Measurements from ENCODE around the gene CUTA.
A peak's percentile ranks its signal among the peaks of the same experiment; 100 is the strongest.
"Not testable (repeated sequence)": the region's sequence is repeated elsewhere in the genome, so short reads cannot be mapped to it uniquely, and the experiment has no call there.

The CUTA gene

DNA sequence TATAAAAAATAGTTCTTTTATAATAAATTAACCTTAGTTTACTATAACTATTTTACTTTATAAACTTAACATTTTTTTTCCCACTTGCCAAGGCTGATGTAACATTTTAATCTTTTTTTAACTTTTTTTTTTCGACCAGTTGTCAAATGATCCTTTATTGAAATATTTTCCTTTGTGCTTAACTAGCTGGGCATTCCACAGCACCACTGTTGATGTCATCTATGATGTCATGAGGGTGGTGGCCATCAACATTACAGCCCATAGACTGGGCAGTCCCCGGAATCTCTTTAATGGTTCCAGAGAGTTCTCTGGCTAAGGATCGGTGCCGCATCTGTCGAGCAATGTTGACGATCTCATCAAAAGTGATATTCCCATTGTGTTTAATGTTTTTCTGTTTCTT, 18.0 kb downstream of the CUTA start:
- not testable (repeated sequence) for DNase-seq

DNA sequence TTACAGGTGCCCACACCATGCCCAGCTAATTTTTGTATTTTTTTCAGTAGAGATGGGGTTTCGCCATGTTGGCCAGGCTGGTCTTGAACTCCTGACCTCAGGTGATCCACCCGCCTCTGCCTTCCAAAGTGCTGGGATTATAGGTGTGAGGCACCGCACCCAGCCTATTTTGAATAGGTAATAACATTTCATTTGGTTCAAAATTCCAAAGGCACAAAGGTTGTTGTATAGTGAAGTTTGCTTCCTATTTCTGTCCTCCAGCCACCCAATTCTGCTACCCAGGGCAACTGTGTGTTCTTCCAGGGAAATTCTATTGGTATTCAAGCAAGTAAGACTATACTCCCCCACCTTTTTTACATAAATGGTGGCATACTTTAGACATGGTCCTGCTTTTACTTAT, 19.3 kb downstream of the CUTA start:
- DNase-seq: not testable (repeated sequence)

DNA sequence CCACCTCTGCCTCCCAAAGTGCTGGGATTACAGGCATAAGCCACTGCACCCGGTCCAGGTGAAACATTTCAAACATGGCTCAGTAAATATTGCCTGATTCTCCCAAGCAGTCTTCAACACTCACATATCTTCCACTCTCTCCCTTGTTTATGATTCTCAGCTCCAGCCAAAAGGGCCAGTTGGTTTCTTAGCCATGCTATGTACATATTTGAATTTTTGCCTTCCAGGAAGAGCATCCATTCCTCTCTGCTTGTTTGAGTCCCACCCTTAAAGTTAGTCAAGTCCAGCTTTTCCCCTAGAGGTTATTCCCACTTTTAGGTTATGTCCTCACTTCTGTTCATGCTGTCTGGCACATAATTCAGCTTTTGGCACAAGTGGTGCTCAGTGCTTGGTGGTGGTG, 20.4 kb downstream of the CUTA start:
- no peak for DNase-seq

DNA sequence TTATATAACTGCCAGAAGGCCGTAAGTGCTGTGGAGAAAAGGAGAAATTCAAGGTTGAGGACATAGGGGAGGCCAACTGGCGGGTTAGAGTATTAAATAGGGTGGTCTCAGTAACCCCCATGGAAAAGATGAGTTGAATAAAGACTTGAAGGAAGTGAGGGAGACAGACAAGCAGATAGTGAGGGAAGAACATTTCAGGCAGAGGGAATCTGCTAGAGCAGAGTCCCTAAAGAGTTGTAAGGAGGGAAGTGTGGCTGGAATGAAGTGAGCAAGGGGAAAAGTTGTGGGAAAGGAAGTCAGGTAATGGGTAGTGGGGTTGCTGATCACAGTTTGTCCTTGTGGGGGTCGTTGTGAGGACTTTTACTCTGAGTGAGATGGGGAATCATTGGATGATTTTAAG, 24.9 kb downstream of the CUTA start:
- DNase-seq: no peak

DNA sequence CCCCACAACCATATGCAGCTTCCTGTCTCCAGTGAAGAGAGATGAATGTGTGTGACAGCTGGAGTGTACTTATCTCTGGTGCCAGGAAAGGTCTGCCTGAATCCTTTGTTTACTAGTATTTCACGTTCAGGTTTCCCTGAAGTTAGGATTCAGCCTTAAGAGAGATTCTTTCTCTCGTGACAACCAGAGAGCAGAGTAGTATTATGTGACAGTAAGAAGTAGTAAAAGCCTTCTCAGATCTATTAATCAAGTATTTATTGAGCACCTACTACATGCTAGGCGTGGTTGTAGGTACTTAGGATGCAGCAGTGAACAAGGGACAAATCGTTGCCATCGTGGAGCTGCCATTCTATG, 25.3 kb downstream of the CUTA start:
- peak; percentile 9 for DNase-seq

DNA sequence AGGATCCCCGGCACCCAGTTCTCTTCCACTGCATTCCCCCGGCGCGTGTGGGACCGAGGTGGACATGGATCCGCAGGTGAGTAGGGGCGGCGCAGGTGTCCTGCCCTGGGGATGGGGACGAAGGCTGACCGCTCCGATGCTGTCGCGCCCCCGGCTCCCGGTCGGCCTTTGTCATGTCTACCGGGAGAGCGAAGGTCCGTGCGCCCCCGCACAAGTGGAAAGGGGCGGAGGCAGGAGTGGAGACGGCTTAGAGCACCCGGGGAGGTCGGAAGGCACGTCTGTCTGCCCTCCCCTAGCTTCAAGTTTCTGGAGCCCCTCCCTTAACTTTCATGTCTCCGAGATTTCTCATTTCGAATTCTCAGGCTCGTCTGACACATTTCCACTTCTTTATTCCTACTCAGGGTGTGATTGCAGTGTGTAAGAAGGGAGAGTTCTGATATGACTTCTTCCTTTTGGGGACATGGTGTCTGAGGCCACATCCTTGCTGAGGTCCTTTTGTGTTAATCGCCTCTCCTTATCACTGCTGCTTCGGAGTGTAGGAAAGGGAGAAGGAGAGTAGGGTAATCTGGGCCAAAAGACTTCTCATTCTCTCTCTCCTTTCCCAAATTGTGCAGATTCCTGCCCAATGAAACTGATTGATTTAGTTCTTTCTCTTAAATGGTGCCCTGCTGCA, 25.8 kb downstream of the CUTA start:
- no peak for DNase-seq

DNA sequence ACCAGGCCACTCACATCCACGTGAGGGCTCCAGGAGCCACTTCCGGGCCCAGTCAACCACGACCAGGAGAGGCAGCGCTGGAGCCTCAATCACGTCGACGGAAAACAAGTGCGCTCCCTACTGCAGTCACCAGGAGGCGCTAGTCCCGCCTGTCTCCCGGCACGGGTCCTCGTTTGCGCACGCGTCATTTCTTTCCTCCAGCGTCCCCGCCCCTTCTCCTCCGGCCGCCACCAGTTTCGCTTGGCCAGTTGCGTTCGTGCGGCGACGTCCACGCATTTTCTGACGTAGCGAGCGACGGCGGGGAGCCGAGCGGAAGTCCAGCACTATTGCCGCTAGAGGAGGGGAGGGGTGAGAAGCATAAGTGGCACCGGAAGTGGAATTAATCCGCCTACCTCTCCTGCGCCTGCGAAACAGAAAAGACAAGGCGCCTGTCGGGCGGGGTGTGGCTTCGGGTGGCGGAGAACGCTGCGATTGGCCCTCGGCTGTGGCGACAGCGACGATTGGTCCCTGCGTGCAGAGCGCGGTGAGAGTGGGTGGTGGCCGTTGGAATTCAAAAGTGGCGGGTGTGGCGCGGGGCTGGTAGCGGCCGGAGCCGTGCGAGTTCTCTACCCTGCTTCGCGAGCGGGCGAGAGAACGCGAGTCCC, 26.5 kb downstream of the CUTA start, which contains the start of gene KIFC1:
Gene KIFC1 (plus strand): TSS at position 546 of the 644 bp plus-strand sequence. CDS start 163 bp downstream, outside the sequence.
- peak; percentile 99 for DNase-seq

DNA sequence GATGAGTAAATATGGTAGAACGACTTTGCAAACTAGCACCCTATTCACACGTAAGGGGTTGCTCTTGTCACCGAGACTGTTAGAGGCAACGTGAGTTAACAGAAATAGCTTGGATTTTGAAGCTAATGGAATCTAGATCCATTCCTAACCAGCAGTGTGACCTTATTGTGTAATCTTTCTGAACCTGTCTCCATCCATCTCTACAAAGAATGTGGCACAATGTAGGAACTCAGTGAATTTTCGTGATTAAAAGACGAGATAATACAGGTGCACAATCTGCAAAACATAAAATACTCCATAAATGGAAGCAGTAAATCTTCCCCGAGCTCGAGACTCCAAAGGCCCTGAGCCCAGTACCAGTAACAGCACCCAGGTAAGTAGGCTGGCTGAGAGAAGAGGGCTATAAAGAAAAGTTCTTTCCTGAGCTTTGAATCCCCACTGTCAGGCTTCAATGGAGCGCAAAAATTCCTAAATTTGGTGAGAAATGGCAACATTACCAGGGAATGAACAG, 27.1 kb downstream of the CUTA start:
- no peak for DNase-seq

DNA sequence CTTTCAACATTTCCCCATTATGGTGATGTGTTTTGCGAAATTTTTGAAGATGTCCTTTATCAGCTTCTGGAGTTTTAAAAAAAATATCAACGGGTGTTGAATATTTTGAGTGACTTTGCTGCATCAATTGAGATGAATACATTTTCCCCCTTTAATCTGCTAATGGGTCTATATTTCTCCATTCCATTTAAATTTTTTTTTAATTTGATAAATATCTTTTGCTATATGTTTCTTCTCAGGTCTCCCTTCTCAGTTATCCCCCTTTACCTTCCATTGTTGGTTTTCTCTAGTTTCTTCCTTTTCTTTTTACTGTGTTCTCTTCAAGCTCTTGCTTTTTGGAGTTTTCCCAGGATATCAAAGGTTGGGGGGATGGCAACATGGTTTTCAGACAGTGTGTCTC, 27.7 kb downstream of the CUTA start:
- no peak for DNase-seq

DNA sequence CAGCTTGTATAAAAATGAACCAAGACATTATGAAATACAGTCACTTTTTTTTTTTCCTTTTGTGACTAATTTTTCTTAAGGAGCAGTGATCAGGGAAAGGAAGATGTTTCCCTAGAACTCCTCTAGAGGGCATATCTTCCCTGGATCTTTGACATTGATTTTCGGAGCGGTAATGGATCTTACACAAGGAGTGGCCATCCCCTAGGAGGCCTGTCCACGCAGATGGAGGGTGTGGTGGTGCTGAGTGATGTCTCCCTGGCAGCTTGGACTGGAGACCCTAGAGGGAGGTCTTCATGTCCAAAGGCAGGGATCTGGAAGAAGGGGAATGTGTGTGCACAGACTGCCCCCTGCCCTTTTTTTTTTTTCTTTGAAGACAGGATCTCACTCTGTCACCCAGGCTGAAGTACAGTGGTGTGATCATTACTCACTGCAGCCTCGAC, 33.3 kb downstream of the CUTA start:
- no peak for DNase-seq

DNA sequence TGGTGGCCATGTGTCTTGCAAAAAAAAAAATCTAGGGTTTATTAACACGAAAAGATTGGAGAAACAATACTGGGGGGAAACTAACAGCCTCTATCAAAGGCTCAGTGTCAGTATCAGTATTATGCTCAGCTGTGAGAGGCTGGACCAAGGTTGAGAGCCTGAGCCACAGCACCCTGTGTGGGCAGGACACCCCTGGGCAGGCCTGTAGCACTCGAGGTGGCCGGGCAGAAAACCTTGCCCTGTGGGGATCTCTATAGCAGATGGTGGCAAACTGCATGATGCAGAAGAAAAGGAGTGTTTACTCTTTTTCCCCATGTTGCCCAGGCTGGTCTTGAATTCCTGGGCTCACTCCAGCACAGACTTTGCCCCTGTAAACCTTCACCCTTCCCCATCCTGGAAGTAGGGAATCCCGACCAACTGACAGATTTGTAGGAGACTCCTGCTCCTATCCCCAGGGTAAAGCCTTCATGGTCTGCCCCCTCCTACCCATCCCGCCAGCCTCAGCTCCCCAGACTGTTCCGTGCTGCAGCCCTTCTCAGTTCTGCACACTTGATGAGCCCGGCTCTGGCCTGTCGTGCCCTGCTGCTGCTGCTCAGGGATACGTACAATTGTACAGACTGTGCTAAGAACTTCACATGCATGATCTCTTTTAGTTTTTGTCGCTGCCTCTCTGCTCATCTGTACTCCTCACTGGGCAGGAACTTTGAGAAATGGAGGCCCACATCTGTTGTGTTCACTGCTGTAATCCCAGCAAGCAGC, 34.3 kb downstream of the CUTA start:
- DNase-seq: no peak

DNA sequence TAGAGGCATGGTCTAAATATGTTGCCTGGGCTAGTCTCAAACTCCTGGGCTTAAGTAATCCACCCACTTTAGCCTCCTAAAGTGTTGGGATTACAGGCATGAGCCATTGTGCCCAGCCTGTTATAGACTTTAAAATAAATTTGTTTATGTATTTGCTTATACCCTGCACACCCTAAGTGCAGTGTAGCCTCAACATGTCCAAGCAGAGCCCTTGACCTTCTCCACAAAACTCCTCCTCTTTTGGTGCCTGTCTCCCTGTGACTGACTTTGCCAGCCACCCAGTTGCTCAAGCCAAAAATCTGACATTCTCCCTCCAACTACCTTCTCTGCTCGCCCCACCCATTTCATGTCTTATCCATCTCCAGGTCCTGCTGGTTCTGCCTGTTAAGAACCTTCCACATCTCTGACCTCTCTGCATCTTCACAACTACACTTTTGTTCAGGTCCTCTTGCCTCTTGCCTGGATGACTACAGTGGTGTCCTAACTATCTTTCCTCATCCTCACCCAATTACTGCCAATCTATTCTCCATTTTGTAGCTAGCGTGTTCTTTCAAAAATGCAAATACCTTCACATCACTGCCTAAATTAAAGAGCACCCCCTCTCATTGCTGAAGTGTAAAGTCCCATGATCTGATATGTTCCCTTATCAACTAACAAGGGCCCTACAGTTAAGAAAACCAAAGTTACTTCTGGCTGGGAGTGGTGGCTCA, 37.5 kb downstream of the CUTA start:
- no peak for DNase-seq

DNA sequence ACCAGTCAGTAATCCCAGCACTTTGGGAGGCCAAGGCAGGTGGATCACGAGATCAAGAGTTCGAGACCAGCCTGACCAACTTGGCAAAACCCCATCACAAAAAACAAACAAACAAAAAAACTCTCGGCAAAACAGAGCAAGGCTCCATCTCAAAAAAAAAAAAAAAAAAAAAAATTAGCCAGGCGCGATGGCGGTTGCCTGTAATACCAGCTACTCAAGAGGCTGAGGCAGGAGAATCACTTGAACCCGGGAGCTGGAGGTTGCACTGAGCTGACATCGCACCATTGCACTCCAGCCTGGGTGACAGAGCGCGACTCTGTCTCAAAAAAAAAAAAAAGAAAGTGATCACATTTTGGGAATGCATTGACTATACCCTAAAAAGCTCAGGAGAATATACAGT, 38.7 kb downstream of the CUTA start:
- DNase-seq: not testable (repeated sequence)

DNA sequence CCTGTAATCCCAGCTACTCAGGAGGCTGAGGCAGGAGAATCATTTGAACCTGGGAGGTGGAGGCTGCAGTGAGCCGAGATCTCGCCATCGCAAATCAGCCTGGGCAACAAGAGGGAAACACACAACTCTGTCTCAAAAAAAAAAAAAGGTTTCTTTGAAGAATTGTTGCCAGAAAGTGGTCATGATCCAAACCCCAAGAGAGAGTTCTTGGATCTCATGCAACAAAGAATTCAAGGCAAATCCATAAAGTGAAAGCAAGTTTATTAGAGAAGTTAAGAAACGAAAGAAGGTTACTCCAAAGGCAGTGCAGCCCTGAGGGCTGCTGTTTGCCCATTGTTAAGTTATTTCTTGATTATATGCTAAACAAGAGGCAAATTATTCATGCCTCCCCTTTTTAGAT, 40.7 kb downstream of the CUTA start:
- no peak for DNase-seq

DNA sequence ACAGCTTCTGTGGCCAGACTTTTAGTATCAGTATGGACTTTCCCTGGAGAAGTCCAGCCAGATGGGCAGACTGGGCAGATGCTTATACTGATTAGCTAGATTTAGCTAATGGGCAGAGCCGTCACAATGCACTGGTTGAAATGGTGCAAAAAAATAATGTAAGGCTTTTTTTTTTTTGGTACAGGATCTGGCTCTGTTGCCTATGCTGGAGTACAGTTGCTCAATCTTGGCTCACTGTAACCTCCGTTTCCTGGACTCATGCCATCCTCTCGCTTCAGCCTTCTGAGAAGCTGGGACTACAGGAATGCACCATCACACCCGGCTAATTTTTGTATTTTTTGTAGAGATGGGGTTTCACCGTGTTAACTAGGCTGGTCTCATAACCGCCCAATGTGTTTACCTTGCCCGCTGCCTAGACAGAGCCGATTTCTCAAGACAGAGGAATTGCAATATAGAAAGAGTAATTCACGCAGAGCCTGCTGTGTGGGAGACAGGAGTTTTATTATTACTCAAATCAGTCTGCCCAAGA, 42.7 kb downstream of the CUTA start:
- DNase-seq: no peak

DNA sequence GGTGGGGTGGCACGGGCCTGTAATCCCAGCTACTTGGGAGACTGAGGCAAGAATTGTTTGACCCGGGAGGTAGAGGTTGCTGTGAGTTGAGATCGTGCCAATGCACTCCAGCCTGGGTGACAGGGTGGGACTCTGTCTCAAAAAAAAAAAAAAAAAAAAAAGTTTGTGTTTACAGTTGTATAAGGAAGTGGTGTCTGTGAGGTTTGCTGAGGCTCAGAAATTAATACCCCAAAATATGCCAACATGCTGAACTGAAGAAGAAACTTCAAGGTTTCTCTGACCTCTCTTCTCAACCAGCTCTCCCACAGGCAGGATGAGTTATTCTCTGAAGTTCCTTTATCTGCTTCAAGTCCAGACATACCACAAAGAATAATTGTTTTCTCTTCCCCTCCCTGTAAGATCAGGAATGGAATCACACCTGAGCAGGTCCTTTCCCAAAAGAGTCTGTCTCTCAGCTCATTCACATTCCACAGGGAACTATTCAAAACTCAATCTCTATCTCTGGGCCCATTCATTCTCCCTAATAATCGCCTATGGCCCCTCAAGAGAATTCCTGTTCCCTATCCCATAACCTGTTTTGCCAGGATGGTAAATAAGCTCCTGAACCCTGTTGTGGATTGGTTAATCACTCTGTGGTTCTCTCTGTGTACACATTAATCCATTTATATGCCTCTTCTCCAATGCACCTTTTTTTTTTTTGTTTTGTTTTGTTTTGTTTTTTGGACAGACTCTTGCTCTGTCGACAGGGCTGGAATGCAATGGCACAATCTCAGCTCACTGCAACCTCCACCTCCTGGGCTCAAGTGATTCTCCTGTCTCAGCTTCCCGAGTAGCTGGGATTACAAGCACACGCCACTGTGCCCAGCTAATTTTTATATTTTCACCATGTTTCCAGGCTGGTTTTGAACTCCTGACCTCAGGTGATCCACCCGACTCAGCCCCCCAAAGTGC, 43.7 kb downstream of the CUTA start:
- DNase-seq: no peak

DNA sequence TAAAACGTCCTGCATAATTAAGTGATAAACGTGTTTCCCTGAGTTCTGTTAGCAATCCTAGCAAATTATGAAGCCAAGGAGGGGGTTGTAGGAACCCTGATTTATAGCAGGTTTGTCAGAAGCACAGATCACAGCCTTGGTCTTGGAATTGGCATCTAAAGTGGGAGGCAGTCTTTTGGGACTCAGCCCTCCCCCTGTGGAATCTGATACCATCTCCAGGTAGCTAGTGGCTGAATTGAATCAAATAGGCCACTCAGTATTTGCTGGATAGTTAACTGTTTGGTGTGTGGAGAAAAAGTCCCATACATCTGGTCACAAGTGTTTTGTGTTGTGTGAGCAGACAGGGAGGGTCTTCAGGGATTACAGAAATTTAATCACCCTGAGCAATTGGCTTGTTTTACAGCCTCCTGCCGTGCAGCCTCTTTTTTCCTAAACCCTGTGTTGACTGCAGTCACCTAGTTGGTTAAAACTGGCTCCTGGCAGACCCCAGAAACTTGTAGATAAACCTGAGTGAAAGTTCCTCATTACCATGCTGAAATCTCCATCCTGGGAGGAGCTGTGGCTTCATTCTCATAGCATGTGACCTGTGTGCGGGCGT, 45.3 kb downstream of the CUTA start:
- no peak for DNase-seq

DNA sequence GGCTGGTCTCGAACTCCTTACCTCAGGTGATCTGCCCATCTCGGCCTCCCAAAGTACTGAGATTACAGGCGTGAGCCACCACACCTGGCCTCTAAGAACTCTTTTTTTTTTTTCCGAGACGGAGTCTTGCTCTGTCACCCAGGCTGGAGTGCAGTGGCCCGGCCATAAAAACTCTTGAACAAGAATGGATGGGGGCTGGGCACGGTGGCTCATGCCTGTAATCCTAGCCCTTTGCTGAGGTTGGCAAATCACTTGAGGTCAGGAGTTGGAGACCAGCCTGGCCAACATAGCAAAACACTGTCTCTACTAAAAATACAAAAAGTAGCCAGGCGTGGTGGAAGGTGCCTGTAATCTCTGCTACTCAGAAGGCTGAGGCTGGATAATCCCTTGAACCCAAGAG, 46.0 kb downstream of the CUTA start:
- DNase-seq: not testable (repeated sequence)

DNA sequence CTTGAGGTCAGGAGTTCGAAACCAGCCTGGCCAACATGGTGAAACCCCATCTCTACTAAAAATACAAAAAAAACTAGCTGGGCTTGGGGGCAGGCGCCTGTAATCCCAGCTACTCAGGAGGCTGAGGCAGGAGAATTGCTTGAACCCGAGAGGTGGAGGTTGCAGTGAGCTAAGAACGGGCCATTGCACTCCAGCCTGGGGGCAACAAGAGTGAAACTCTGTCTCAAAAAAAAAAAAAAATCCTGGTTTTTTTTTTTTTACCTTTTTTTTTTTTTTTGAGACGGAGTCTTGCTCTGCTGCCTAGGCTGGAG, 50.2 kb downstream of the CUTA start:
- not testable (repeated sequence) for DNase-seq

DNA sequence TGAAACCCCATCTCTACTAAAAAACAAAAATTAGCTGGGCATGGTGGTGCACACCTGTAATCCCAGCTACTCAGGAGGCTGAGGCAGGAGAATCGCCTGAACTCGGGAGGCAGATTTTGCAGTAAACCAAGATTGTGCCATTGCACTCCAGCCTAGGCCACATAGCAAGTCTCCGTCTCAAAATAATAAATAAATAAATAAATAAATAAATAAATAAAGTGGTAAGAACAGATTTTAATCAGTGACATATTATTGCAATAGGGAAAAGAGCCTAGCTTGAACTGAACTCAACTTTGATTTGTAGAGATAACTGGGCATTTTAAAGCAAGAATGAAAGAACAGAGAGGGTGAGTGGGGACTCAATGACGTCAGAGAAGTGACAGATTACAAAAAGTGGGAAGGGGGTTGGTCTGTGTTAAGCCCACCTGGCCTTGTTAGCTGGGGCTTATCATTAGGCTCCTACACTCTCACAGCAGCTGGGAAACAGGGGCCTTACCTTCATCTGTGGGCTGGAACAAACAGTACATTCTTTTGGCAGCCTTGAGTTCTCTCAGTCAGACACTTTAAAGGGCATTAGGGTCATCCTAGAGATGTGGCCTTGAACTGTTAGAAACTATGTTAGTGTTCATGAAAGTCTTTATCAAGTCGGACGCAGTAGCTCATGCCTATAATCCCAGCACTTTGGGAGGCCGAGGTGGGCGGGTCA, 50.7 kb downstream of the CUTA start:
- DNase-seq: no peak

Measured in DMS79 (cell line).